Right lobe of liver (tissue), 6 donors: ENCODE data around the gene MTMR8. TPM values are rescaled to one million over a fixed set of nuclear protein-coding genes. Genes with fewer than 3 reads are reported as not detected.

Experiments used
- ATAC-seq, 4 donors: fragments of 200-7000 bp; cut with Tn5 transposase; one replicate each; pipeline ENCODE4 v1.9.1; 2020; ENCODE audit warnings: mild to moderate bottlenecking in 4 of 4, moderate library complexity in 4 of 4
- DNase-seq, 3 donors: peaks; one replicate each; pipeline ENCODE4 v3.0.0-alpha.2; 2020
- H3K27ac ChIP-seq, 3 donors: fragments of 200-600 bp; one replicate each; pipeline ENCODE4 v1.8.0; 2022
- H3K27me3 ChIP-seq, 2 donors: fragments of 200-600 bp; one replicate each; pipeline ENCODE4 v1.8.0; 2022
- H3K36me3 ChIP-seq, 4 donors: fragments of 200-600 bp; sonication (generic) in 1 of 4; one replicate each; pipeline versions ENCODE4 v1.5.1 to v1.8.0; 2017 to 2022; ENCODE audit warnings: control low read depth in 1 of 4
- H3K4me1 ChIP-seq, 4 donors: fragments of 200-600 bp; sonication (generic) in 1 of 4; one replicate each; pipeline versions ENCODE4 v1.5.1 to v1.8.0; 2017 to 2022; ENCODE audit warnings: control low read depth in 1 of 4
- H3K4me3 ChIP-seq, 3 donors: fragments of 200-600 bp; one replicate each; pipeline ENCODE4 v1.8.0; 2022
- H3K9me3 ChIP-seq, 4 donors: fragments of 200-600 bp; sonication (generic) in 1 of 4; one replicate each; pipeline versions ENCODE4 v1.5.1 to v1.8.0; 2017 to 2022; ENCODE audit warnings: control low read depth in 1 of 4
- POLR2A ChIP-seq: fragments of 450-650 bp; IDR thresholded peaks from one replicate; pipeline ENCODE4 v1.6.1; 2017; ENCODE audit warnings: antibody characterized with exemption, mild to moderate bottlenecking
- WGBS: methylation state at CpG from one replicate; pipeline ENCODE4 v1.1.6; 2018; ENCODE audit warnings: low coverage, low lambda C conversion rate; ENCODE audit not compliant: insufficient coverage; ENCODE audit errors: missing lambda C conversion rate; 5-methylcytosine and 5-hydroxymethylcytosine counted together
- intact Hi-C, 2 donors: fragments of 100-400 bp; cut with DNase I; formaldehyde crosslinking; loops; one replicate each; pipeline versions ENCODE4 v1.11.2 to v1.14.1; 2022
- total RNA-seq, 6 experiments: library from RNA; depleted of rRNA in 2 of 6; stranded (reverse); fragments of >200 nt in 2 of 6; fragmentation: NEBNext Ultra II Directional in 3 of 6; extraction: Animal tissue kit (Norgen Biotek cat#: 25700) in 3 of 6; gene quantifications; one replicate each; pipeline versions ENCODE4 v1.1.0 to v1.2.4, GENCODE V29; 2016 to 2023
- TF ChIP-seq, protein P1 (sequence below), 4 donors: fragments of 200-600 bp in 3 of 4; fragments of 450-650 bp in 1 of 4; IDR thresholded peaks; one replicate each; pipeline versions ENCODE4 v1.5.1 to v1.8.0; 2016 to 2022; ENCODE audit warnings: antibody characterized with exemption in 4 of 4, mild to moderate bottlenecking in 2 of 4
- donor health status: DM: no; HTN: yes; CAD: no.
- donor health status: DM: no; HTN: no; CAD: no.
- donor health status: DM: no; HTN: no; CAD: no.
- donor health status: DM: no; HTN: yes; CAD: no.
- donor health status: DM: no; HTN: yes; CAD: no.

Gene MTMR8
- total RNA-seq, 6 experiments from 2014 or later: 0.13 to 4.3 (median 0.51) TPM

DNA sequence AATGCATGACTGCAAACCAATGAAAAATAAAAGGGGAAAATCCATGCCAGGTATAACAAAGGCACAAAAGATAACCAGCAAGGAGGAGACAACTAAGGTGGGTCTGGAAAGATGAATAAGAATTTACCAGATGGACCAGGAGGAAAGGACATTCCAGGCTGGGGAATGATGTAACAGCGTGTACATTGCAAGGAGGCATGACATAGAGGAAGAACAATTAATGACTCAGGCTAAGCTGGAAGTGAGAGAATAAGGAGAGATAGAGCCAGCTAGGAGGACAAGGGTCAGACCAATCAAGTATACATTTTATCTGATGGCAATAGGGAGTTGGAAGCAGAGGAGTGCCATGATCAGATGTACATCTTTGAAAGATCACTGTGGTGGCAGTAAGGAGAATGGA is 57.0 kb downstream of the MTMR8 start:
- H3K4me3 ChIP-seq: no peak overlapping the region
- WGBS: 70% methylated on average over 1 of the region's 1 CpG
- no peaks in the 10 kb centered on the region for H3K4me1 ChIP-seq
- no peak overlapping the region for H3K27ac ChIP-seq
- TF ChIP-seq, protein P1, sequence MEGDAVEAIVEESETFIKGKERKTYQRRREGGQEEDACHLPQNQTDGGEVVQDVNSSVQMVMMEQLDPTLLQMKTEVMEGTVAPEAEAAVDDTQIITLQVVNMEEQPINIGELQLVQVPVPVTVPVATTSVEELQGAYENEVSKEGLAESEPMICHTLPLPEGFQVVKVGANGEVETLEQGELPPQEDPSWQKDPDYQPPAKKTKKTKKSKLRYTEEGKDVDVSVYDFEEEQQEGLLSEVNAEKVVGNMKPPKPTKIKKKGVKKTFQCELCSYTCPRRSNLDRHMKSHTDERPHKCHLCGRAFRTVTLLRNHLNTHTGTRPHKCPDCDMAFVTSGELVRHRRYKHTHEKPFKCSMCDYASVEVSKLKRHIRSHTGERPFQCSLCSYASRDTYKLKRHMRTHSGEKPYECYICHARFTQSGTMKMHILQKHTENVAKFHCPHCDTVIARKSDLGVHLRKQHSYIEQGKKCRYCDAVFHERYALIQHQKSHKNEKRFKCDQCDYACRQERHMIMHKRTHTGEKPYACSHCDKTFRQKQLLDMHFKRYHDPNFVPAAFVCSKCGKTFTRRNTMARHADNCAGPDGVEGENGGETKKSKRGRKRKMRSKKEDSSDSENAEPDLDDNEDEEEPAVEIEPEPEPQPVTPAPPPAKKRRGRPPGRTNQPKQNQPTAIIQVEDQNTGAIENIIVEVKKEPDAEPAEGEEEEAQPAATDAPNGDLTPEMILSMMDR (IDR thresholded peaks at IDR 0.05): no peak
- no peak for TF ChIP-seq POLR2A
- no peak for ATAC-seq
- intact Hi-C loops: no loop called here
- no peak for DNase-seq
- peaks cover 0 to 5% of the 10 kb centered on the region in 2 donors for H3K27me3 ChIP-seq
- no peaks in the 10 kb centered on the region for H3K9me3 ChIP-seq
- H3K36me3 ChIP-seq: no peaks in the 10 kb centered on the region

DNA sequence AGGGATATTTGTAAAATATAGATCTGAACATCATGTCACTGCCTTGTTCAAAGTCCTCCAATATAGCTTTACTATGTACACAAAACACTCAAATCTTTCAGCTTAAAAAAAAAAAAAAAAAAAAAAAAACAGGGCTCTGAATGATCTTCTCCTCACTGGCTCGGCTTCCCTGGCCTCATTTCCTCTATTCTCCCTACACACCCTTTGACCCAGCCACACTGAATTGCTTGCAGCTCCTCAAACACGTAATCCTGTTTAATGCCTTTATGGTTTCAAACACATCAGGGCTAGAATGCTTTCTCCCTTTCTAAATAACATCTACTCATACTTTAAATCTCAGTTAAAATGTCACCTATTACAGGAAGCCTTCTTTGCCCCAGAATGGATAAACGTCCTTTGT is 60.8 kb downstream of the MTMR8 start:
- TF ChIP-seq, protein P1 (IDR thresholded peaks at IDR 0.05): no peak
- peaks cover 0 to 5% of the 10 kb centered on the region in 2 donors for H3K27me3 ChIP-seq
- H3K27ac ChIP-seq: no peak overlapping the region
- WGBS: 41% methylated on average over 3 of the region's 3 CpGs
- no peaks in the 10 kb centered on the region for H3K36me3 ChIP-seq
- no peaks in the 10 kb centered on the region for H3K9me3 ChIP-seq
- intact Hi-C loops: no loop called here
- DNase-seq (no peak), ATAC-seq (no peak)
- H3K4me3 ChIP-seq: no peak overlapping the region
- no peaks in the 10 kb centered on the region for H3K4me1 ChIP-seq

DNA sequence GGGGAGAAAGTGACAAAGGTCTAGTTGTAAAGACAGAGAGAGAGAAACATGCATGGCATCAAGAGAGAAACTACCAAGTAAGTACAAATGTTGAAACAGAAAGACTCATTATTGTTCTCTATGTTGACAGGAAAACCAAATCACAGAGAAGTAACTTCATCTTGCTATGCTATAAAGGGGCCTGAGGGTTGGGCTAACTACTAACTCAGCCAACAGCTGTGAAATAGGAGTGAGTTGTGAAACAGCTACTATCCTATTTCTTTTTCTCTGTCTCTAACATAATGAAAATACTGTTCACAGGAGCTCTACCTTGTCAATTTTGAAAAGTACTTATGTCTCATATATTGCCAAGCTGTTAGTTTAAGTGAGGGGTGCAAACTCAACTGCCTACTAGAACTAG is 65.0 kb downstream of the MTMR8 start:
- Histone ChIP-seq H3K9me3 (no peaks in the 10 kb centered on the region), H3K27ac (no peak overlapping the region), H3K4me3 (no peak overlapping the region), H3K36me3 (no peaks in the 10 kb centered on the region), H3K27me3 (peaks cover 0 to under 1% of the 10 kb centered on the region in 2 donors), H3K4me1 (no peaks in the 10 kb centered on the region)
- intact Hi-C loops: no loop called here
- DNase-seq (no peak), ATAC-seq (no peak)
- no peak for TF ChIP-seq POLR2A
- TF ChIP-seq, protein P1 (IDR thresholded peaks at IDR 0.05): no peak

DNA sequence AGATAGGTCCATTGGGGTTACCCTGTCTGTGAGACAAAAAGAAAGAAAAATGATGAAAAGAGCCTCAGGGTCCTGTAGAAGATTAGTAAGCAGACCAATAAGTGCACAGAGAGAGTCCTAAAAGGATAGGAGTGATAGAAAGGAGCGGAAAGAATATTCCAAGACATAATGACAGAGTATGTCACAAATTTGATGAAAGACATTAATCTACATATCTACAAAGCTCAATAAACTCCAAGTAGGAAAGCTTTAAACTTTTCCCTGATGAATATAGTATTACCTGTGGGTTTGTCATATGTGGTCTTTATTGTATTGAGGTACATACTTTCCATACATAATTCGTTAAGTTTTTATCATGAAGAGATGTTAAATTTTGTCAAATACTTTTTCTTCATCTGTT is 73.7 kb downstream of the MTMR8 start:
- peaks cover 0 to 12% (median 0%) of the 10 kb centered on the region in 4 donors for H3K9me3 ChIP-seq
- TF ChIP-seq, protein P1 (IDR thresholded peaks at IDR 0.05): no peak
- no peak for TF ChIP-seq POLR2A
- DNase-seq (no peak), ATAC-seq (no peak)
- no peak overlapping the region for H3K27ac ChIP-seq
- H3K4me1 ChIP-seq: no peaks in the 10 kb centered on the region
- 66% methylated on average over 2 of the region's 2 CpGs for WGBS
- H3K4me3 ChIP-seq: no peak overlapping the region
- H3K36me3 ChIP-seq: no peaks in the 10 kb centered on the region
- intact Hi-C loops: no loop called here
- no peaks in the 10 kb centered on the region for H3K27me3 ChIP-seq

DNA sequence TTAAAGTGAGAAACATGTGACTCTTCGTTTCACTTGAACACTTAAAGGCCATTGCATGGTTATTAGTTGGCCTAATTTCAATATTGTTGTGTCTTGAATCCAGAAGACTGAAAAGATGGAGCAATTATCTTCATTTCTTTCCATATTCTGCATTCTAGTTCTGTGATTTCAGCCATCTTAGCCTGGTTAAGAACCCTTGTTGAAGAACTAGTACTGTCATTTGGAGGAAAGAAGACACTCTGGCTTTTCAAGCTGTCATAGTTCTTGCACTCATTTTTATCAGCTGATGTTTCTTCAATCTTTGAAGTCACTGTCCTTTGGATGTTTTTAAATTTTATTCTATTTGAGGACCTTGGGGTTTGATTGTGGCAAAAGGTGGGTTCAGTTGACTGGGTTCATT is 81.6 kb downstream of the MTMR8 start:
- Histone ChIP-seq H3K27me3 (no peaks in the 10 kb centered on the region), H3K36me3 (no peaks in the 10 kb centered on the region), H3K4me3 (no peak overlapping the region), H3K27ac (no peak overlapping the region), H3K9me3 (no peaks in the 10 kb centered on the region), H3K4me1 (no peaks in the 10 kb centered on the region)
- intact Hi-C loops: no loop called here
- whole genome bisulfite sequencing: 67% methylated on average over 1 of the region's 1 CpG
- TF ChIP-seq, protein P1 (IDR thresholded peaks at IDR 0.05): no peak
- TF ChIP-seq POLR2A: no peak
- DNase-seq (no peak), ATAC-seq (no peak)
